Activated CD4-positive, CD25-positive, alpha-beta regulatory T cell treated with anti-CD3 and anti-CD28 coated beads, Interleukin-2, amount 50 U/mL, for 72 hours (primary cell): ENCODE data around the gene TMEM156.
"Not testable (repeated sequence)": the region's sequence is repeated elsewhere in the genome, so short reads cannot be mapped to it uniquely, and the experiment has no call there.

Source experiments
- DNase-seq: peaks from one replicate; pipeline ENCODE4 v3.0.0; 2021

The TMEM156 gene

DNA sequence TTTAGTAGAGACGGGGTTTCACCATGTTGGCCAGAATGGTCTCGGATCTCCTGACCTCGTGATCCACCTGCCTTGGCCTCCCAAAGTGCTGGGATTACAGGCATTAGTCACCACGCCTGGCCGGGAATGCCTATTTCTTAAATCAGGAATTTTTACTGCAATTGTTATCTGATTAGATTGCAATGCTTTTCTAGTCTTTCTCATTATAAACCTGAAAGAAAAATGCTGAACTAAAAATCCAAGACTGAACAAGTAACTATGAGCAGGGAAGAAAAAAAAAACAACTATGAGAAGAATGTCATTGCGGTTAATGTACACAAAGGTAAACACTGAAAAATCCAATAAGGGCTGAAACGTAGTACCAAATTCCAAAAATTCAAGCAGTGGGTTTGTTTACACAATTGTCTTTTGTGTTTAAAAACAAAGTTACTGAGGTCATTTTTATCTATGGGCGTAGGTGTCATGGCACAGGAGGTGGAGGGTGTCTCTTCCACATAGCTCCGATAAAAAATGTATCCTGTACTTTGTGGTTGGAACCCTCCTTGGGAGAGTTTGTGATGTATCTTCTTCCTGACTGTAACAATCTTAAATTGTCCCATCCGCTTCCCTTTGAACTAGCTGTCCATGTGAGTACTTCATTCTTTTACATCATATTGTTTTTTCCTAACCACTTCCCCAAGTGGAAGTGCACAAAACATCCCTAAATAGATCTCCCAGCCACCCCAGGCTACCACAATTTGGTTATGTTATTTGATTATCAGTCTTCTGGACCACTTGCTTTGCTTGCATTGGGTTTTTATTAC is 11.1 kb upstream of the TMEM156 start:
- no peak for DNase-seq

DNA sequence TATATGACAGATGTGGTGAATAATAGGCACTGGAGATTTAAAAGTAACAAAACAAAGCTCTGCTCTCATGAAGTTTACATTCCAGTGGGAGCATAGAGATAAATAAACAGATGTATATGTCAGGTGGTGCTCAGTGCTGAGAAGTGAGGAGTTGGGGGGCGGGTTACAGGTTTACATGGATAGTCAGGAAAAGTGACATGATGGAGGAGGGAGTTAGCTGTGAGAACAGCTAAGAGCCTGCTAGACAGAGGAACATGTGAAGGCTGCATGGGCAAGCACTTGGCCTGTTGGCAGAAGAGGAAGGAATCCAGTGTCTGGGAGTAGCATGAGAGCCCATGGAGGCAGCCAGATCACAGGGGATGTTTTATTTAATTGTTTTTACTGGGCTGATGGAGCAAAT is 10.2 kb upstream of the TMEM156 start:
- no peak for DNase-seq

GRCh38 chr4:39039108-39039507 is 6.9 kb upstream of the TMEM156 start:
- no peak for DNase-seq

- DNase-seq = no peak
Observed at GRCh38 chr4:39037941-39038340, 5.7 kb upstream of the TMEM156 start.

- DNase-seq = no peak
Observed at GRCh38 chr4:39037491-39037825, 5.2 kb upstream of the TMEM156 start.

DNA sequence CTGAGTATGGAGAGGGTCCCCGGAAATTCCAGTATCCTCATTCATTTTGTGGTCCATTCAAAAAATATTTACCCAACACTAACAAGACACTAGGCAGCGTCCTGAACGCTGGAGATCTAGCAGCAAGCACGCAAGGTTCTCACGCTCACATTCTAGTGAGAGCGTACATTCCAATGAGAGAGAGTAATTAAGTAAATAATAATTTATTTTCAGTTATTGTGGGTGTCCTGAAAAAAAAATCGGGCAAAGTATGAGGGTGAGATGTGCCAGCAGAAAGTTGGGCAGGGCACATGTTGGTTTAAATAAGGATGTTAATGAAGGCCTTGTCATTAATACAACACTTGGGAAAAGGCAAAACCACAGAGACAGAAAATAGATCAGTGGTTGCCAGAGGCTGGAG is 4.0 kb upstream of the TMEM156 start:
- no peak for DNase-seq

DNA sequence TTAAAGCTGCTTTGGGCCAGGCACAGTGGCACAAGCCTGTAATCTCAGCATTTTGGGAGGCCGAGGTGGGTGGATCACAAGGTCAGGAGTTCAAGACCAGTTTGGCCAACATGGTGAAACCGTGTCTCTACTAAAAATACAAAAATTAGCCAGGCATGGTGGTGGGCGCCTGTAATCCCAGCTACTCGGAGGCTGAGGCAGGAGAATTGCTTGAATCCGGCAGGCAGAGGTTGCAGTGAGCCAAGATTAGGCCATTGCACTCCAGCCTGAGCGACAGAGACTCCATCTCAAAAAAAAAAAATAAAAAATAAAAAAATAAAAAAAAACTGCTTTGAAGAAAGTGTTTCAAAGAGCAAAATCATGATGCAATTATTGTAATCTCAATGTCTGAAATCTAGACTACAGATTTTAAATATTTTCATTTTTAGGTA is 604 bp downstream of the TMEM156 start:
- not testable (repeated sequence) for DNase-seq

DNA sequence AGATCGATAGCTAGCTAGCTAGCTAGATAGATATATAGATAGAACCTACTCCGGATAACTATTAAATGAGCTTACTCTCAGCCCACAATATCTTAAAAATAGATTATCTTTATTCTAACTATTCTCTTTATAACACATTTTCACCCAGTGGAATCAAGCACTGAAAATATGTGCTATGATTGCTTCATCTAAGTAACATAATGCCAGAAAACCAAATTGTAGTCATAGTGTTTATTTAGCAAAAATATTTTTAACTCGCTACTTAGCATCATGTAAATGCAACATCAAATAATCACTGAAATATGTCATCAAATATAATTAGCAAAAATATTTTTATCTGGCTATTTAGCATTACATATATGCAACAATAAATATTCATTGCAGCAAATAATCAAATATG is 1.5 kb downstream of the TMEM156 start:
- DNase-seq = no peak

DNA sequence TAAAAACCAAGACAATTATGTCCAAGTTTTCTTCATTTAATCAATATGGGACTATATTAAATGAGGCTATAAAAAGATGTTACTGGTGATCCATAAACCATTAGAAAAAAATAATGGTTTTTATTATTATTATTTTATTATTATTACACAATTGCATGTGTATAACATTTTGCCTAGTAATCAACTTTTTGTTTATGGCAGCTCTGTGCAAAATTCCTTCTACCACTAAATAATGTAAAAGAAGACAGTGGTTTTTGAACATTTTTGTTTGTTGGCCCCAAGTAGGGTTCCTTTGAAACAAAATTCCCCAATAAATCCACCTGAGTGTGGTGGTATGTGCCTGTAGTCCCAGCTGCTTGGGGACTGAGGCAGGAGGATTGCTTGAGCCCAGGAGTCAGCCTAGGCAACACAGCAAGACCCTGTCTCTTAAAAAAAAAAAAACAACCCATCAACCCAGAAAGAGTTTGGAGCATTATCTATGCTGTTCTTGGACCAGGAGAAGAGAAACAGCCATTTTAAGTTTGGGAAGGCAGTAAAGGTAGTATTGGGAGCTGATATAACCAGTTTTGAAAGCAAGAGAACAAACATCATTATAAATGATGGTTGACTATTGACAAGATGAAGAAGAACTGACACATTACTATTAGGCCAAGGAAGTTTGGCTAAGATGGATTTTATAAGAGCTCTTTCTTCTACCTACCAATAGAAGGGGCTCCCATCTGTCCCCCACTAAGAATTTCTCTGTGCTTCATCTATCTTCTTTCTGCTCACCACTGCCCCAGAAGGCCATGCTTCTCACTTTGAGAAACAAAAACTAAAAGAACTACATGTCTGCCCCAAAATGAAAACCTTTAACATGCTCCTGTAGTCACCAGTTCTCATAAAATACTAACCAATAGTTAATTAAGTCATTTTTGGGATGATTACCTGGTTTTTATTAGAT is 2.2 kb downstream of the TMEM156 start:
- no peak for DNase-seq

DNA sequence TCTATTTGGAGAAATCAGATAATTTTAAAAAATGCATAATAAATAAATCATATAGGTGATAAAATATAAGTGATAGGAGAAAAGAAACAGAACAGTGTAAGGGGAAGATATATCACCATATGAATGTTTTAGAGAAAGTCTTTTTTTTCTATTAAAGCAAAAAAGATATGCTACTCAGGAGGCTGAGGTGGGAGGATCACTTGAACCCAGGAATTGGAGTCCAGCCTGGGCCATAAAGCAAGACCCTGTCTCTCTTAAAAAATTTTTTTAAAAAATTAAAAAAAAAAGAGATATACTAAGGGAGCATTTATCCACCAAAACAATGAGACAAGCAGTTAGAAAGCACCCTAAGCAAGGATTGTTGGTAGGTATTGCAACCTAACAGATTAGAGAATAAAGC is 6.1 kb downstream of the TMEM156 start:
- DNase-seq = no peak

GRCh38 chr4:39025552-39026085 is 6.6 kb downstream of the TMEM156 start:
- no peak for DNase-seq

GRCh38 chr4:39024311-39024865 is 7.8 kb downstream of the TMEM156 start:
- no peak for DNase-seq

GRCh38 chr4:39023059-39023458 is 9.2 kb downstream of the TMEM156 start:
- DNase-seq = no peak

GRCh38 chr4:39022241-39022640 is 10.0 kb downstream of the TMEM156 start:
- no peak for DNase-seq

DNA sequence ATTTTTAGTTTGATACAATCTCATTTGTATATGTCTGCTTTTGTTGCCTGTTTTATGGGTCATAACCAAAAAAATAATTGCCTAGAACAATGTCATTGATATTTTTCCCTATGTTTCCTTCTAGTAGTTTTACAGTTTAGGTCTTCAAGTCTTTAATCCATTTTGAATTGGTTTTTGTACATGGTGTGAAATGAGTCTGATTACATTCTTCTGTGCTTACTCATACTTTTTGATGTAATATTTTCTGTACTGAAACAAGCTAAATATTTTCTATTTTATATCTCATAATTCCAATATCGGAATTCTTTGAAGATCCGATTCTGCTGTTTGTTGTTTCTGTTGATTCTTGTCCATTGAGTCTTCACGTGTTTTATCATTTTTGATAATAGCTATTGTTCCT is 10.6 kb downstream of the TMEM156 start:
- no peak for DNase-seq

DNA sequence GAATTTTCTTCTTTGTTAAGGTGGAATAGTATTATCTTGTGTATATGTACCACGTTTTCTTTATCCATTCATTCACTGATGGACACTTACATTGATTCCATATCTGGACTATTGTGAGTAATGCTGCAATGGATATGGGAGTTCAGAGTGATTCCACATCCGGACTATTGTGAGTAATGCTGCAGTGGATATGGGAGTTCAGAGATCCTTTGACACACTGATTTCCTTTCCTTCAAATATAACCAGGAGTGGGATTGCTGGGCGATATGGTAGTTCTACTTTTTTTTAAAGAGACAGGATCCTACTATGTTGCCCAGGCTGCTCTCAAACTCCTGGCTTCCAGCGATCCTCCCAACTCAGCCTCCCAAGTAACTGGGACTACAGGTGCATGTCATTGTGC is 12.1 kb downstream of the TMEM156 start:
- DNase-seq = no peak

- DNase-seq = no peak
Observed at GRCh38 chr4:39014028-39014427, 18.2 kb downstream of the TMEM156 start.

DNA sequence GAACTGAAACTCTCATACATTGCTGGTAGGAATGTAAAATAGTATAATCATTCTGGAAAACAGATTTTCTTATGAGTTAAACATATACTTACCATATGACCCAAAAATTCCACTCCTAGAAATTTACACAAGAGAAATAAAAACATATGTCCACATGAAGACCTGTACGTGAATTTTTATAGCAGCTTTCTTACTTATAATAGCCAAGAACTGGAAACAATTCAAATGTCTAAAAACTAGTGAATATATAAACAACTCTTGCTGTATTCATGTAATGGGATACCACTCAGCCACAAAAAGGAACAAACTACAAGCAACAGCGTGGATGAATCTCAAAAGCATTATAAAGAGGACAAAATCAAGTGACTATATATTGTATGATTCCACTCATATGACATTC is 27.5 kb downstream of the TMEM156 start:
- no peak for DNase-seq

DNA sequence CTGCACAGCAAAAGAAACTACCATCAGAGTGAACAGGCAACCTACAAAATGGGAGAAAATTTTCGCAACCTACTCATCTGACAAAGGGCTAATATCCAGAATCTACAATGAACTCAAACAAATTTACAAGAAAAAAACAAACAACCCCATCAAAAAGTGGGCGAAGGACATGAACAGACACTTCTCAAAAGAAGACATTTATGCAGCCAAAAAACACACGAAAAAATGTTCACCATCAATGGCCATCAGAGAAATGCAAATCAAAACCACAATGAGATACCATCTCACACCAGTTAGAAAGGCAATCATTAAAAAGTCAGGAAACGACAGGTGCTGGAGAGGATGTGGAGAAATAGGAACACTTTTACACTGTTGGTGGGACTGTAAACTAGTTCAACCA is 30.2 kb downstream of the TMEM156 start:
- DNase-seq = not testable (repeated sequence)

DNA sequence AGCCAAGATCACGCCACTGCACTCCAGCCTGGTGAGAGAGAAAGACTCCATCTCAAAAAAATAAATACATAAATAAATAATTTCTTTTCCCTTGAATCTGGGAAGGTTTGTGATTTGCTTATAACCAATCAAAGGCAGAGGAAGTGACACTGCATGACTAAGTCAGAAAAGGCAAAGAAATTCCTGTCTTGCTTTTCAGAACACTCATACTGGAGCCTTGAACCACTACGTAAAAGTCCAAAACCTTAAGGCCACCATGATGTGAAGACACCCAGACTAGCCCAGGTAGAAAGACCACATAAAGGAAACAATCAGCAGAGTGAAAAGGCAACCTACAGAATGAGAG is 36.6 kb downstream of the TMEM156 start:
- DNase-seq = no peak

- DNase-seq = no peak
Observed at GRCh38 chr4:38994135-38994534, 38.1 kb downstream of the TMEM156 start.

DNA sequence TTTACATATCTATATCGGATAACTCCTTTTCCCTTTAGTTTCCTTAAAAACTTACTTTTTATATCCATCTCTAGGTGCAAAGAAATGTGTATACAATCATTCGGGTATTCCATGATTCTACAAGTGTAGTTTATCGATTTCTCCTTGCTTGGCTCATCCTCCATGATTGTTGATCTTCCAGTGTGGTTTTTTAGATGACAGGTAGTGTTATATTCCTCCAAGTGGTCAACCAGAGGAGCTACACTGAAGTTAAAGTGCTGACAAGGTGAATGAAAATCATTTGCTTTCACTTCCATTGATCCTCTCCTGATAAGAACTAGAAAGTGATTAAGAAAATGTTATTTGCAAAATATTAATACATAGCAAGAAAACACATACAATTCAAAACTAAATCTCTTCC is 38.5 kb downstream of the TMEM156 start:
- no peak for DNase-seq

DNA sequence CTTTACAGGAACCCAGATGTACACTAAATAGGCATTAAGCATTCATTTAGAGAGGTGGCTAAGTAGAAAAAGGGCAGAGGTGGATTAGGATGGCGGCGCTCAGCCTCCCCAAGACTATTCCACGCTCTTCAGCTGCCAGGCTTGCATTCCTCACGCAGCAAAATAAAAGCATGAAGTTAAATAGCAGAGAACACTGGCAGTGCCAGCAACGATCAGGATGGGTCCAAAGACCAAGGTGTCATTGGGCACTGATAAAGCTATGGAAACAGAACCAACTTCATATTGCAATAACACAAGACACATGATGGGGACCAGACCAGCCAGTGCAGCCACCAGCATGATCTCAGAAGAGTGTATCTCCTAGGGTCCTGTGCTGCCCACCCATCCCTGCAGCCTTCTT is 42.0 kb downstream of the TMEM156 start:
- no peak for DNase-seq

GRCh38 chr4:38989487-38989886 is 42.7 kb downstream of the TMEM156 start:
- no peak for DNase-seq
